Iris pigment epithelial cell (primary cell): ENCODE results near the gene CDC42BPG.

Experiments used
- DNase-seq: peaks from one replicate; pipeline ENCODE4 v3.0.0-alpha.2; 2011; ENCODE audit warnings: low read depth

Gene CDC42BPG

GRCh38 chr11:64878494-64879243 is 34.2 kb upstream of the CDC42BPG start, which contains the start of gene EHD1:
Gene EHD1, minus strand, starts transcription at chr11:64878621. Its CDS starts 157 bp downstream, at chr11:64878464.
- peak; percentile 94 for DNase-seq

- DNase-seq: peak; percentile 57
These were observed 33.7 kb upstream of the CDC42BPG start for GRCh38 chr11:64878223-64878493.

GRCh38 chr11:64877390-64878222 is 33.2 kb upstream of the CDC42BPG start:
- DNase-seq: no peak

GRCh38 chr11:64876835-64877341 is 32.4 kb upstream of the CDC42BPG start:
- no peak for DNase-seq

GRCh38 chr11:64876229-64876750 is 31.8 kb upstream of the CDC42BPG start:
- no peak for DNase-seq

- no peak for DNase-seq
These were observed 31.1 kb upstream of the CDC42BPG start for GRCh38 chr11:64875369-64876228.

- DNase-seq: no peak
These were observed 30.1 kb upstream of the CDC42BPG start for GRCh38 chr11:64874308-64875240.

GRCh38 chr11:64872790-64873488 is 28.5 kb upstream of the CDC42BPG start:
- DNase-seq: no peak

- no peak for DNase-seq
These were observed 27.0 kb upstream of the CDC42BPG start for GRCh38 chr11:64871492-64871891.

GRCh38 chr11:64870893-64871466 is 26.5 kb upstream of the CDC42BPG start:
- DNase-seq: no peak

GRCh38 chr11:64870176-64870892 is 25.9 kb upstream of the CDC42BPG start:
- DNase-seq: peak; percentile 88

GRCh38 chr11:64869571-64870175 is 25.2 kb upstream of the CDC42BPG start:
- DNase-seq: no peak

- DNase-seq: peak; percentile 90
These were observed 24.6 kb upstream of the CDC42BPG start for GRCh38 chr11:64868904-64869570.

- DNase-seq: no peak
These were observed 23.5 kb upstream of the CDC42BPG start for GRCh38 chr11:64867748-64868462.

GRCh38 chr11:64866173-64866491 is 21.7 kb upstream of the CDC42BPG start:
- no peak for DNase-seq

GRCh38 chr11:64865286-64866172 is 21.1 kb upstream of the CDC42BPG start:
- DNase-seq: peak; percentile 87
